Measurements from ENCODE around the gene PLLP. TPM values are rescaled to one million over a fixed set of nuclear protein-coding genes. Genes with fewer than 3 reads are reported as not detected.

Gene PLLP
- polyA plus RNA-seq, 1 donor from 2014 or later, result not detected

- no peaks in the 10 kb centered on the region for H3K27me3 ChIP-seq (ENCODE audit: insufficient read depth, low read depth, low read length)
- no peaks in the 10 kb centered on the region for H3F3A ChIP-seq (ENCODE audit: insufficient read depth, low read length, poor library complexity, severe bottlenecking)
- peak overlapping the region; percentile 65 for H3K4me3 ChIP-seq (ENCODE audit: low read length)
- no peak for TF ChIP-seq CTCF (IDR thresholded peaks at IDR 0.05; ENCODE audit: poor library complexity, severe bottlenecking)
- TF ChIP-seq SMC3 (conservative IDR thresholded peaks at IDR 0.05; ENCODE audit: poor library complexity), result no peak
- TF ChIP-seq MXI1 (conservative IDR thresholded peaks at IDR 0.05; ENCODE audit: poor library complexity, severe bottlenecking), result no peak
- TF ChIP-seq RAD21 (conservative IDR thresholded peaks at IDR 0.05), result no peak
- TF ChIP-seq EP300 (conservative IDR thresholded peaks at IDR 0.05; ENCODE audit: poor library complexity, severe bottlenecking), result no peak
- H3K9me2 ChIP-seq (ENCODE audit: insufficient read depth, low read length), result no peaks in the 10 kb centered on the region
- H3K9ac ChIP-seq (ENCODE audit: low read length), result peak overlapping the region; percentile 55
- no peaks in the 10 kb centered on the region for H3K9me3 ChIP-seq (ENCODE audit: low read length)
- no peaks in the 10 kb centered on the region for H3K79me2 ChIP-seq (replicated peaks; ENCODE audit: insufficient read depth, low read length)
- peak overlapping the region; percentile 16 for H2AFZ ChIP-seq (ENCODE audit: low read depth, low read length)
- no peak overlapping the region for H3K4me2 ChIP-seq (ENCODE audit: low read length)
- peak overlapping the region; percentile 69 for H3K27ac ChIP-seq (ENCODE audit: low read length)
- no peaks in the 10 kb centered on the region for H4K20me1 ChIP-seq (ENCODE audit: insufficient read depth)
- H3K36me3 ChIP-seq (ENCODE audit: insufficient read depth, low read length), result no peaks in the 10 kb centered on the region
Measured at GRCh38 chr16:57299009-57299718, 14.7 kb upstream of the PLLP start.

- Histone ChIP-seq H2AFZ (ENCODE audit: low read depth, low read length) (no peak overlapping the region), H4K20me1 (ENCODE audit: insufficient read depth) (no peaks in the 10 kb centered on the region), H3K27ac (ENCODE audit: low read length) (no peak overlapping the region), H3F3A (ENCODE audit: insufficient read depth, low read length, poor library complexity, severe bottlenecking) (no peaks in the 10 kb centered on the region), H3K9ac (ENCODE audit: low read length) (no peak overlapping the region), H3K79me2 (replicated peaks; ENCODE audit: insufficient read depth, low read length) (no peaks in the 10 kb centered on the region), H3K4me3 (ENCODE audit: low read length) (no peak overlapping the region), H3K9me2 (ENCODE audit: insufficient read depth, low read length) (no peaks in the 10 kb centered on the region), H3K4me2 (ENCODE audit: low read length) (no peak overlapping the region), H3K36me3 (ENCODE audit: insufficient read depth, low read length) (no peaks in the 10 kb centered on the region), H3K9me3 (ENCODE audit: low read length) (no peaks in the 10 kb centered on the region), H3K27me3 (ENCODE audit: insufficient read depth, low read depth, low read length) (no peaks in the 10 kb centered on the region)
- no peak for TF ChIP-seq EP300 (conservative IDR thresholded peaks at IDR 0.05; ENCODE audit: poor library complexity, severe bottlenecking)
- TF ChIP-seq SMC3 (conservative IDR thresholded peaks at IDR 0.05; ENCODE audit: poor library complexity), result no peak
- TF ChIP-seq EZH2 (IDR thresholded peaks at IDR 0.05; ENCODE audit: borderline replicate concordance, insufficient read depth, low read length, poor library complexity, severe bottlenecking), result no peak
- no peak for TF ChIP-seq RAD21 (conservative IDR thresholded peaks at IDR 0.05)
- no peak for TF ChIP-seq MXI1 (conservative IDR thresholded peaks at IDR 0.05; ENCODE audit: poor library complexity, severe bottlenecking)
- no peak for TF ChIP-seq REST (IDR thresholded peaks at IDR 0.05; ENCODE audit: borderline replicate concordance)
- TF ChIP-seq POLR2AphosphoS5 (IDR thresholded peaks at IDR 0.05), result no peak
- TF ChIP-seq CTCF (IDR thresholded peaks at IDR 0.05; ENCODE audit: poor library complexity, severe bottlenecking), result no peak
- TF ChIP-seq TAF1 (IDR thresholded peaks at IDR 0.05; ENCODE audit: low read depth), result no peak
Measured at GRCh38 chr16:57297856-57298255, 13.4 kb upstream of the PLLP start.

Data from neural cell (in vitro differentiated cells).